ENCODE data around the gene CALCOCO2. TPM values are rescaled to one million over a fixed set of nuclear protein-coding genes. Genes with fewer than 3 reads are reported as not detected.
A peak's percentile ranks its signal among the peaks of the same experiment; 100 is the strongest.

The CALCOCO2 gene
- total RNA-seq, 1 donor from 2014 or later = 30.3 TPM

GRCh38 chr17:48892940-48893645 is 62.3 kb downstream of the CALCOCO2 start:
- peak overlapping the region; percentile 99 for H3K4me3 ChIP-seq (ENCODE audit: low read depth, low read length)
- DNase-seq (ENCODE audit: low read depth) = no peak
- TF ChIP-seq, protein P1, sequence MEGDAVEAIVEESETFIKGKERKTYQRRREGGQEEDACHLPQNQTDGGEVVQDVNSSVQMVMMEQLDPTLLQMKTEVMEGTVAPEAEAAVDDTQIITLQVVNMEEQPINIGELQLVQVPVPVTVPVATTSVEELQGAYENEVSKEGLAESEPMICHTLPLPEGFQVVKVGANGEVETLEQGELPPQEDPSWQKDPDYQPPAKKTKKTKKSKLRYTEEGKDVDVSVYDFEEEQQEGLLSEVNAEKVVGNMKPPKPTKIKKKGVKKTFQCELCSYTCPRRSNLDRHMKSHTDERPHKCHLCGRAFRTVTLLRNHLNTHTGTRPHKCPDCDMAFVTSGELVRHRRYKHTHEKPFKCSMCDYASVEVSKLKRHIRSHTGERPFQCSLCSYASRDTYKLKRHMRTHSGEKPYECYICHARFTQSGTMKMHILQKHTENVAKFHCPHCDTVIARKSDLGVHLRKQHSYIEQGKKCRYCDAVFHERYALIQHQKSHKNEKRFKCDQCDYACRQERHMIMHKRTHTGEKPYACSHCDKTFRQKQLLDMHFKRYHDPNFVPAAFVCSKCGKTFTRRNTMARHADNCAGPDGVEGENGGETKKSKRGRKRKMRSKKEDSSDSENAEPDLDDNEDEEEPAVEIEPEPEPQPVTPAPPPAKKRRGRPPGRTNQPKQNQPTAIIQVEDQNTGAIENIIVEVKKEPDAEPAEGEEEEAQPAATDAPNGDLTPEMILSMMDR (IDR thresholded peaks at IDR 0.05; ENCODE audit: insufficient read depth, low read length, severe bottlenecking) = no peak
- peaks cover 11% of the 10 kb centered on the region for H3K36me3 ChIP-seq (ENCODE audit: control insufficient read depth, insufficient read depth, low read length)
- no peak for FAIRE-seq
- no peaks in the 10 kb centered on the region for H3K27me3 ChIP-seq (ENCODE audit: control insufficient read depth, insufficient read depth, low read length)

GRCh38 chr17:48893646-48894508 is 63.0 kb downstream of the CALCOCO2 start:
- DNase-seq (ENCODE audit: low read depth) (no peak), FAIRE-seq (no peak)
- no peaks in the 10 kb centered on the region for H3K27me3 ChIP-seq (ENCODE audit: control insufficient read depth, insufficient read depth, low read length)
- H3K36me3 ChIP-seq (ENCODE audit: control insufficient read depth, insufficient read depth, low read length) = peaks cover 11% of the 10 kb centered on the region
- H3K4me3 ChIP-seq (ENCODE audit: low read depth, low read length) = peak overlapping the region; percentile 99
- TF ChIP-seq, protein P1 (IDR thresholded peaks at IDR 0.05; ENCODE audit: insufficient read depth, low read length, severe bottlenecking) = no peak

- DNase-seq (ENCODE audit: low read depth) = no peak
- FAIRE-seq = no peak
- H3K36me3 ChIP-seq (ENCODE audit: control insufficient read depth, insufficient read depth, low read length) = peaks cover 11% of the 10 kb centered on the region
- H3K27me3 ChIP-seq (ENCODE audit: control insufficient read depth, insufficient read depth, low read length) = no peaks in the 10 kb centered on the region
- TF ChIP-seq, protein P1 (IDR thresholded peaks at IDR 0.05; ENCODE audit: insufficient read depth, low read length, severe bottlenecking) = no peak
- H3K4me3 ChIP-seq (ENCODE audit: low read depth, low read length) = no peak overlapping the region
Observed at GRCh38 chr17:48894886-48895285, 64.1 kb downstream of the CALCOCO2 start.

- TF ChIP-seq, protein P1 (IDR thresholded peaks at IDR 0.05; ENCODE audit: insufficient read depth, low read length, severe bottlenecking) = no peak
- peak; percentile 34 for DNase-seq (ENCODE audit: low read depth)
- no peak for FAIRE-seq
Observed at GRCh38 chr17:48901241-48901640, 70.4 kb downstream of the CALCOCO2 start.

DNA sequence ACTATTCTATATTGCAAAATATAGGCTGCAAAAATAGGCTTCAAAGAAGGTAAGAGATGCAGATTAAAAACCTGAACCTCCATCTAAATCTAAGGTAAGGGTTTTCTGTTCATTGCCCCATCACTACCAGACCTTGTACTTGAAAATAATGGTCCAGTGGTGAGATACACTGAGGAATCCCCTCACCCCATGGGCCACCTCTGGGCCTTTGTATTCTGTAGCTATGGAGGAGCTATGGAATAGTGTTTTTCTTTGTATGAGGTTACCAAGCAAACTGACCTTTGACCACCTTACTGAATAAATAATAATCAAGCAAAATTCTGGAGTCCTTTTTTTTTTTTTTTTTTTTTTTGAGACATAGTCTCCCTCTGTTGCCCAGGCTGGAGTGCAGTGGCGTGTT is 72.6 kb downstream of the CALCOCO2 start:
- no peaks in the 10 kb centered on the region for H3K27me3 ChIP-seq (ENCODE audit: control insufficient read depth, insufficient read depth, low read length)
- no peaks in the 10 kb centered on the region for H3K36me3 ChIP-seq (ENCODE audit: control insufficient read depth, insufficient read depth, low read length)
- no peak overlapping the region for H3K4me3 ChIP-seq (ENCODE audit: low read depth, low read length)
- DNase-seq (ENCODE audit: low read depth) (no peak), FAIRE-seq (no peak)
- TF ChIP-seq, protein P1 (IDR thresholded peaks at IDR 0.05; ENCODE audit: insufficient read depth, low read length, severe bottlenecking) = no peak

More at GRCh38 chr17:48901241-48901640, 70.4 kb downstream of the CALCOCO2 start:
- no peak overlapping the region for H3K4me3 ChIP-seq (ENCODE audit: low read depth, low read length)
- no peaks in the 10 kb centered on the region for H3K36me3 ChIP-seq (ENCODE audit: control insufficient read depth, insufficient read depth, low read length)
- no peaks in the 10 kb centered on the region for H3K27me3 ChIP-seq (ENCODE audit: control insufficient read depth, insufficient read depth, low read length)
